Thoracic aorta (tissue), 2 donors: Measurements from ENCODE around the gene SDR9C7. TPM values are rescaled to one million over a fixed set of nuclear protein-coding genes. Genes with fewer than 3 reads are reported as not detected.

Experiments used
- ATAC-seq: fragments of 150-250 bp; one replicate; pipeline ENCODE4 v1.8.0; 2017; ENCODE audit warnings: low read depth; ENCODE audit not compliant: insufficient number of reproducible peaks, low FRiP score
- DNase-seq: peaks from one replicate; pipeline ENCODE4 v3.0.0-alpha.2; 2020; ENCODE audit warnings: low spot score
- H3K27ac ChIP-seq, 2 donors: fragments of 200-600 bp; sonication (generic); 1 replicate in 1 of 2; 2 replicates in 1 of 2; pipeline ENCODE4 v1.5.1; 2016; ENCODE audit warnings: mild to moderate bottlenecking in 2 of 2, moderate library complexity in 2 of 2
- H3K27me3 ChIP-seq: fragments of 200-600 bp; sonication (generic); replicated peaks from 2 replicates; pipeline ENCODE4 v1.6.0; 2016; ENCODE audit warnings: mild to moderate bottlenecking; ENCODE audit not compliant: insufficient read depth
- H3K36me3 ChIP-seq: fragments of 200-600 bp; sonication (generic); one replicate; pipeline ENCODE4 v1.5.1; 2016
- H3K4me1 ChIP-seq, 2 donors: fragments of 200-600 bp; sonication (generic); 1 replicate in 1 of 2; 2 replicates in 1 of 2; pipeline versions ENCODE4 v1.5.1 to v1.6.0; 2016; ENCODE audit warnings: low read depth in 2 of 2, mild to moderate bottlenecking in 1 of 2; ENCODE audit not compliant: control insufficient read depth in 1 of 2
- H3K4me3 ChIP-seq: fragments of 200-600 bp; sonication (generic); 2 replicates; pipeline ENCODE4 v1.5.1; 2016; ENCODE audit warnings: mild to moderate bottlenecking
- H3K9me3 ChIP-seq: fragments of 200-600 bp; sonication (generic); 2 replicates; pipeline ENCODE4 v1.5.1; 2016
- total RNA-seq, 2 donors: library from RNA; depleted of rRNA; stranded (reverse); fragments of >200 nt; gene quantifications; one replicate each; pipeline versions ENCODE4 v1.1.0 to v1.2.3, GENCODE V29; 2016
- TF ChIP-seq, protein P1 (sequence below): fragments of 200-600 bp; sonication (generic); IDR thresholded peaks from one replicate; pipeline ENCODE4 v1.5.1; 2019; ENCODE audit warnings: antibody characterized with exemption

The SDR9C7 gene
- total RNA-seq, 2 donors from 2014 or later, result 0.27 TPM; not detected in 1

DNA sequence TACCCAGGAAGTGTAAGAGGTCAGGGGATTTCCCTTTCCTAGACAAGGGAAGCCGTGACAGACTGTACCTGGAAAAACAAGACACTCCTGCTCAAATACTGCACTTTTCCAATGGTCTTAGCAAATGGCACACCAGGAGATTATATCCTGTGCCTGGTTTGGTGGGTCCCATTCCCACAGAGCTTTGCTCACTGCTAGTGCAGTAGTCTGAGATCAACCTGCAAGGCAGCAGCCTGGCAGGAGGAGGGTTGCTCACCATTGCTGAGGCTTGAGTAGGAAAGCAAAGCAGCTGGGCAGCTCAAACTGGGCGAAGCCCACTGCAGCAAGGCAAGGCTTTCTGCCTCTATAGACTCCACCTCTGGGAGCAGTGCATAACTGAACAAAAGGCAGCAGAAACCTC lies 24.2 kb upstream of the SDR9C7 start:
- H3K4me3 ChIP-seq, result no peak overlapping the region
- ATAC-seq, result no peak
- TF ChIP-seq, protein P1, sequence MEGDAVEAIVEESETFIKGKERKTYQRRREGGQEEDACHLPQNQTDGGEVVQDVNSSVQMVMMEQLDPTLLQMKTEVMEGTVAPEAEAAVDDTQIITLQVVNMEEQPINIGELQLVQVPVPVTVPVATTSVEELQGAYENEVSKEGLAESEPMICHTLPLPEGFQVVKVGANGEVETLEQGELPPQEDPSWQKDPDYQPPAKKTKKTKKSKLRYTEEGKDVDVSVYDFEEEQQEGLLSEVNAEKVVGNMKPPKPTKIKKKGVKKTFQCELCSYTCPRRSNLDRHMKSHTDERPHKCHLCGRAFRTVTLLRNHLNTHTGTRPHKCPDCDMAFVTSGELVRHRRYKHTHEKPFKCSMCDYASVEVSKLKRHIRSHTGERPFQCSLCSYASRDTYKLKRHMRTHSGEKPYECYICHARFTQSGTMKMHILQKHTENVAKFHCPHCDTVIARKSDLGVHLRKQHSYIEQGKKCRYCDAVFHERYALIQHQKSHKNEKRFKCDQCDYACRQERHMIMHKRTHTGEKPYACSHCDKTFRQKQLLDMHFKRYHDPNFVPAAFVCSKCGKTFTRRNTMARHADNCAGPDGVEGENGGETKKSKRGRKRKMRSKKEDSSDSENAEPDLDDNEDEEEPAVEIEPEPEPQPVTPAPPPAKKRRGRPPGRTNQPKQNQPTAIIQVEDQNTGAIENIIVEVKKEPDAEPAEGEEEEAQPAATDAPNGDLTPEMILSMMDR, result no peak
- no peak overlapping the region for H3K27ac ChIP-seq
- no peaks in the 10 kb centered on the region for H3K4me1 ChIP-seq
- no peaks in the 10 kb centered on the region for H3K36me3 ChIP-seq
- DNase-seq, result no peak
- peaks cover 7% of the 10 kb centered on the region for H3K9me3 ChIP-seq
- no peaks in the 10 kb centered on the region for H3K27me3 ChIP-seq

DNA sequence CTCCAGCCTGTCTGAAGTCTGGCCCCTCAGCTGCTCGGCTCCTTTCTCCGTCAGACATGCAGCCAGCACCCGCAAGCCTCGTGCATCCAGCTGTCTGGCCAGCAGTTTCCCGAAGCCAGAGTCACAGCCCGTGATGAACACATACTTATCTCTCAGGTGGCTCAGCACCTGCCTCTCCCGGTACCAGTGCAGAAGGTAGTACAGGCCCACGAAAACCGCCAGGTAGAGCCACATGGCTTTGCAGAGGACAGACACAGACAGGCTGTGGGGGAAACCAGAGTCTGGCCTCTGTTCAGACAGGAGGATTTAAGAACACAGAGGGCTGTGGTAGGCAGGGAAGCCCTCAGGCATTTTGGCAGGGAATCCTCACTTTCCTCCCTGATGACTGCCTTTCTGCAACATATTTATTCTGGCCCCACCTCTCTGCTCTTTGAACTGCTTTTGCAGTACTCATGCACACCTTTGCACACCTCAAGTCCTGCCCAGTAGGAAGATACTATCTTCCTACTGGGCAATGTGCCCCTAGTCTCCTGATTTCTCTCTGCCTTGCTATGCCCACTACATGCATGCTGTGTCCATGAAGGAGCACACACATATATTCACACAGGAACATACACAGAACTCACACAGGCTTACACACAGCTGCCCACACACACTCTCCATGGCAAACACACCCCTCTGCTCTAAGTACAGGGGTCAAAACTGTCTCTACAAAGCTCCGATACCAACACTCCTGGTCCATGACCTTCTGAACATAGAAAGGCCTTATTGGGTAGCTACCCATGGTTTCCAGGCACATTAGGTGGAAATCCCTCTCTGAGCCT lies 23.2 kb upstream of the SDR9C7 start, which contains the start of gene RDH16:
RDH16 (minus strand) TSS at position 380 of the 824 bp plus-strand sequence; CDS start at position 234, 146 bp downstream.
- no peak within 1 kb of the TSS for H3K27ac ChIP-seq
- H3K27me3 ChIP-seq, result no peaks in the 10 kb centered on the region
- no peaks in the 10 kb centered on the region for H3K4me1 ChIP-seq
- H3K36me3 ChIP-seq, result no peaks in the 10 kb centered on the region
- TF ChIP-seq, protein P1, result no peak
- DNase-seq, result no peak
- no peak for ATAC-seq
- H3K4me3 ChIP-seq, result no peak within 1 kb of the TSS
- peaks cover 7% of the 10 kb centered on the region for H3K9me3 ChIP-seq

DNA sequence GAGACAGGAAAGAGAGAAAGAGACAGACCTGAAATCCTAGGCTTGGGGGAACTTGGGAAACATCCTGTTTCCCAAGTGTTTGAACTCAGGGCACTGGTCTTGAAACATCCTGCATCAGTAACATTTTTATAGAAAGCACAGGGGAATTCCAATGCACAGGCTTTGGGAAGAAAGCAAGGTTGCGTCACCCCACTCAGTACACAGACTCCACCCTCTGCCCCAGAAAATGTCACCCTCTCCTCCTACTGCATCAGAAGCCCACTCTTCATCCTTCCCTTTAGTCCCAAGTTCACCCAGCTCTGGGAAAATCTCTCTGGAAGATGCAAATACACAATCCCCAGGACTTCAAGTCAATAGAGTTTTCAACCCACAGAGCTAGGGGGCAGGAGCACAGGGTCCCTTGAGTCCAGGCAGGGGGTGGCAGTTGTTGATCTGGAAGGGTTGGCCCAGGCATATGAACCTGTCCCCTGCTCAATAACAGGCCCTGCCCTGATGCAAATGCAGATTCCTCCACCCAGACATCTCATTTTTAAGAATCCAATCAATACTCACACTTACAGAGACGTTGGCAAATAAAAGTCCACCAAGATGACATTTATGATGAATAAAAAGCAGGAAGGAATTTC lies 21.5 kb upstream of the SDR9C7 start:
- Histone ChIP-seq H3K4me3 (no peak overlapping the region), H3K36me3 (no peaks in the 10 kb centered on the region), H3K27ac (no peak overlapping the region), H3K4me1 (no peaks in the 10 kb centered on the region), H3K9me3 (peaks cover 7% of the 10 kb centered on the region), H3K27me3 (no peaks in the 10 kb centered on the region)
- no peak for DNase-seq
- no peak for ATAC-seq
- TF ChIP-seq, protein P1, result no peak

DNA sequence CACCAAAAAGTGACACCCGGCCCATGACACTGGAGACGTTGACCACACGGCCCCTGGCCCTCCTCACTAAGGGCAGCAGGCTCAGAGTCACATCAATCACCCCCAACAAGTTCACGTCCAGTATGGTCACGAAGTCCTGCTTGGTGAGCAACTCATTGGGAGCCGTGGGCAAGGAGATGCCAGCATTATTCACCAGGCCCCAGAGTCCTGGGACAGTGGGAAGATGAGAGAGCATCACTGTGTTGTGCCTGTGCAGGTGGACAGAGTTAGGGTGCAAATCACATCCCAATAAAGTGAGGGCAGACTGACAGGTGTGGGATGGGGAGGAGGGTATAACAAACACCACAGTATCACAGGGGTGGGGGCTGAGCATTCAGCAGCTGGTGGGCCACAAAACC lies 20.7 kb upstream of the SDR9C7 start:
- DNase-seq (no peak), ATAC-seq (no peak)
- no peak overlapping the region for H3K27ac ChIP-seq
- H3K4me1 ChIP-seq, result no peaks in the 10 kb centered on the region
- no peaks in the 10 kb centered on the region for H3K27me3 ChIP-seq
- H3K36me3 ChIP-seq, result no peaks in the 10 kb centered on the region
- no peak overlapping the region for H3K4me3 ChIP-seq
- peaks cover 7% of the 10 kb centered on the region for H3K9me3 ChIP-seq
- TF ChIP-seq, protein P1, result no peak
